ENCODE data around the gene HDAC3.

- no peak for TF ChIP-seq POLR2AphosphoS5 (IDR thresholded peaks at IDR 0.05; ENCODE audit: low read depth, low read length)
- TF ChIP-seq POLR2A (IDR thresholded peaks at IDR 0.05; ENCODE audit: low read depth, low read length), result no peak
These were observed 2.6 kb downstream of the HDAC3 start for GRCh38 chr5:141633871-141634561.

Data from GM12892 (cell line).